Hepatocyte (in vitro differentiated cells): ENCODE measurements around the gene RAB26. TPM values are rescaled to one million over a fixed set of nuclear protein-coding genes. Genes with fewer than 3 reads are reported as not detected.

ENCODE experiments used
- DNase-seq: peaks from one replicate; pipeline ENCODE4 v3.0.0-alpha.2; 2016; ENCODE audit warnings: low spot score
- H2AFZ ChIP-seq: fragments of 200-600 bp; sonication (generic); 2 replicates; pipeline ENCODE4 v1.6.0; 2016; ENCODE audit warnings: antibody characterized with exemption, mild to moderate bottlenecking
- H3K27ac ChIP-seq: fragments of 200-600 bp; sonication (generic); 2 replicates; pipeline ENCODE4 v1.5.1; 2016; ENCODE audit warnings: mild to moderate bottlenecking
- H3K27me3 ChIP-seq: fragments of 200-600 bp; sonication (generic); 2 replicates; pipeline ENCODE4 v1.6.1; 2016
- H3K36me3 ChIP-seq: fragments of 200-600 bp; sonication (generic); replicated peaks from 2 replicates; pipeline ENCODE4 v1.5.1; 2016; ENCODE audit warnings: low read depth; ENCODE audit not compliant: insufficient read depth
- H3K4me1 ChIP-seq: fragments of 200-600 bp; sonication (generic); 2 replicates; pipeline ENCODE4 v1.5.1; 2016; ENCODE audit warnings: mild to moderate bottlenecking, moderate library complexity; ENCODE audit not compliant: insufficient read depth
- H3K4me2 ChIP-seq: fragments of 200-600 bp; sonication (generic); 2 replicates; pipeline ENCODE4 v1.6.0; 2016
- H3K4me3 ChIP-seq: fragments of 200-600 bp; sonication (generic); 2 replicates; pipeline ENCODE4 v1.5.1; 2016; ENCODE audit warnings: mild to moderate bottlenecking
- H3K79me2 ChIP-seq: fragments of 200-600 bp; sonication (generic); 2 replicates; pipeline ENCODE4 v1.6.0; 2017; ENCODE audit warnings: mild to moderate bottlenecking
- H3K9me2 ChIP-seq: fragments of 200-600 bp; sonication (generic); replicated peaks from 2 replicates; pipeline ENCODE4 v1.6.0; 2017; ENCODE audit warnings: mild to moderate bottlenecking; ENCODE audit not compliant: insufficient read depth
- H3K9me3 ChIP-seq: fragments of 200-600 bp; sonication (generic); 2 replicates; pipeline ENCODE4 v1.5.1; 2016; ENCODE audit warnings: low read depth, mild to moderate bottlenecking
- H4K20me1 ChIP-seq: fragments of 200-600 bp; sonication (generic); 2 replicates; pipeline ENCODE4 v1.6.0; 2016; ENCODE audit warnings: mild to moderate bottlenecking; ENCODE audit not compliant: insufficient read depth, poor library complexity, severe bottlenecking
- EZH2 ChIP-seq: fragments of 200-600 bp; sonication (generic); IDR thresholded peaks from 2 replicates; pipeline ENCODE4 v1.6.1; 2016; ENCODE audit warnings: antibody characterized with exemption, mild to moderate bottlenecking, borderline replicate concordance
- EZH2phosphoT487 ChIP-seq: fragments of 200-600 bp; sonication (generic); IDR thresholded peaks from one replicate; pipeline ENCODE4 v1.6.1; 2018; ENCODE audit warnings: antibody characterized with exemption, mild to moderate bottlenecking, low read depth, moderate library complexity; ENCODE audit not compliant: unreplicated experiment, severe bottlenecking
- WGBS: methylation state at CpG from one replicate; pipeline ENCODE4 v1.1.6; 2016; ENCODE audit warnings: low lambda C conversion rate; ENCODE audit errors: missing lambda C conversion rate; 5-methylcytosine and 5-hydroxymethylcytosine counted together
- polyA plus RNA-seq: library from polyadenylated mRNA; unstranded; fragments of >200 nt; fragmentation: Nextera tagmentation; extraction: Ambion mirVana; gene quantifications from 2 replicates; pipeline ENCODE4 v1.2.1, GENCODE V29; 2016
- total RNA-seq: library from RNA; depleted of rRNA; stranded (reverse); fragments of >200 nt; gene quantifications from 2 replicates; pipeline ENCODE4 v1.2.3, GENCODE V29; 2014
- TF ChIP-seq, protein P1 (sequence below): fragments of 200-600 bp; sonication (generic); IDR thresholded peaks from 2 replicates; pipeline ENCODE4 v1.5.1; 2016; ENCODE audit warnings: antibody characterized with exemption, mild to moderate bottlenecking; ENCODE audit not compliant: poor library complexity

The RAB26 gene
- total and polyA plus RNA-seq, 2 experiments from 2014 or later = 8.3 to 15.0 TPM

DNA sequence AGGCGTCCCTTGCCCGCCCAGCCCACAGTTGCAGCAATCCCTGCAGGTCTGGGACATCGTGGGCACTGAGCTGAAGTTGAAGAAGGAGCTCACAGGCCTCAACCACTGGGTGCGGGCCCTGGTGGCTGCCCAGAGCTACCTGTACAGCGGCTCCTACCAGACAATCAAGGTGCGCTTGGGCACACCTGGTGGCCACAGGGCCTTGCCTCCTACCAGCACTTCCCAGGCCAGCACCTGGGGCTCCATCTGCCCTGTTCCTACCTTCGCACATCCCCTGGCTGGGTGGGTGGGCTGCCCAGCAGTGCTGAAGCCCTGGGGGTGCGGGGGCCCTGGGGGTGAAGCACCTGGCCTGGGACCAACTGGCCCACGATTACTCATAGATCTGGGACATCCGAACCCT, 27.0 kb downstream of the RAB26 start:
- Histone ChIP-seq H3K27me3 (no peaks in the 10 kb centered on the region), H3K36me3 (no peaks in the 10 kb centered on the region), H3K4me3 (no peak overlapping the region), H3K9me2 (no peaks in the 10 kb centered on the region), H3K79me2 (no peaks in the 10 kb centered on the region), H2AFZ (no peak overlapping the region), H3K4me1 (no peaks in the 10 kb centered on the region), H4K20me1 (no peaks in the 10 kb centered on the region), H3K9me3 (no peaks in the 10 kb centered on the region), H3K4me2 (no peak overlapping the region), H3K27ac (no peak overlapping the region)
- no peak for DNase-seq
- TF ChIP-seq EZH2phosphoT487 (no peak), EZH2 (no peak)
- TF ChIP-seq, protein P1, sequence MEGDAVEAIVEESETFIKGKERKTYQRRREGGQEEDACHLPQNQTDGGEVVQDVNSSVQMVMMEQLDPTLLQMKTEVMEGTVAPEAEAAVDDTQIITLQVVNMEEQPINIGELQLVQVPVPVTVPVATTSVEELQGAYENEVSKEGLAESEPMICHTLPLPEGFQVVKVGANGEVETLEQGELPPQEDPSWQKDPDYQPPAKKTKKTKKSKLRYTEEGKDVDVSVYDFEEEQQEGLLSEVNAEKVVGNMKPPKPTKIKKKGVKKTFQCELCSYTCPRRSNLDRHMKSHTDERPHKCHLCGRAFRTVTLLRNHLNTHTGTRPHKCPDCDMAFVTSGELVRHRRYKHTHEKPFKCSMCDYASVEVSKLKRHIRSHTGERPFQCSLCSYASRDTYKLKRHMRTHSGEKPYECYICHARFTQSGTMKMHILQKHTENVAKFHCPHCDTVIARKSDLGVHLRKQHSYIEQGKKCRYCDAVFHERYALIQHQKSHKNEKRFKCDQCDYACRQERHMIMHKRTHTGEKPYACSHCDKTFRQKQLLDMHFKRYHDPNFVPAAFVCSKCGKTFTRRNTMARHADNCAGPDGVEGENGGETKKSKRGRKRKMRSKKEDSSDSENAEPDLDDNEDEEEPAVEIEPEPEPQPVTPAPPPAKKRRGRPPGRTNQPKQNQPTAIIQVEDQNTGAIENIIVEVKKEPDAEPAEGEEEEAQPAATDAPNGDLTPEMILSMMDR = no peak
- WGBS = 96% methylated on average over 8 of the region's 10 CpGs

DNA sequence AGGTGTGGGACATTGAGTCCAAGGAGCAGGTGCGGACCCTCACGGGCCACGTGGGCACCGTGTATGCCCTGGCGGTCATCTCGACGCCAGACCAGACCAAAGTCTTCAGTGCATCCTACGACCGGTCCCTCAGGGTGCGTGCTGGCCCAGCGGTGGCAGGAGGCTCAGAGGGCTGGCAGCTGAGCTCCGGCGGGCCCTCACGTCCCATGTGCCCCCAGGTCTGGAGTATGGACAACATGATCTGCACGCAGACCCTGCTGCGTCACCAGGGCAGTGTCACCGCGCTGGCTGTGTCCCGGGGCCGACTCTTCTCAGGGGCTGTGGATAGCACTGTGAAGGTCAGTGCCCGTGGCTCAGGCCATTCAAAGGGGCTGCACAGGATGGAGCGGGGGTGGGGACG, 27.6 kb downstream of the RAB26 start:
- WGBS = 97% methylated on average over 23 of the region's 23 CpGs
- no peaks in the 10 kb centered on the region for H3K4me1 ChIP-seq
- DNase-seq = no peak
- no peak overlapping the region for H3K4me2 ChIP-seq
- H3K79me2 ChIP-seq = no peaks in the 10 kb centered on the region
- no peak overlapping the region for H3K4me3 ChIP-seq
- H3K27me3 ChIP-seq = no peaks in the 10 kb centered on the region
- TF ChIP-seq EZH2phosphoT487 (no peak), EZH2 (no peak)
- TF ChIP-seq, protein P1 = no peak
- H3K36me3 ChIP-seq = no peaks in the 10 kb centered on the region
- H2AFZ ChIP-seq = no peak overlapping the region
- H3K9me3 ChIP-seq = no peaks in the 10 kb centered on the region
- no peak overlapping the region for H3K27ac ChIP-seq
- H4K20me1 ChIP-seq = no peaks in the 10 kb centered on the region
- no peaks in the 10 kb centered on the region for H3K9me2 ChIP-seq

GRCh38 chr16:2177101-2177500, 28.7 kb downstream of the RAB26 start:
- Histone ChIP-seq H3K27me3 (no peaks in the 10 kb centered on the region), H3K36me3 (no peaks in the 10 kb centered on the region), H3K4me1 (no peaks in the 10 kb centered on the region), H3K9me3 (no peaks in the 10 kb centered on the region), H3K27ac (no peak overlapping the region), H3K4me3 (no peak overlapping the region), H2AFZ (no peak overlapping the region), H3K4me2 (no peak overlapping the region), H4K20me1 (no peaks in the 10 kb centered on the region), H3K79me2 (no peaks in the 10 kb centered on the region), H3K9me2 (no peaks in the 10 kb centered on the region)
- 91% methylated on average over 18 of the region's 18 CpGs for WGBS
- no peak for DNase-seq
- TF ChIP-seq, protein P1 = no peak

DNA sequence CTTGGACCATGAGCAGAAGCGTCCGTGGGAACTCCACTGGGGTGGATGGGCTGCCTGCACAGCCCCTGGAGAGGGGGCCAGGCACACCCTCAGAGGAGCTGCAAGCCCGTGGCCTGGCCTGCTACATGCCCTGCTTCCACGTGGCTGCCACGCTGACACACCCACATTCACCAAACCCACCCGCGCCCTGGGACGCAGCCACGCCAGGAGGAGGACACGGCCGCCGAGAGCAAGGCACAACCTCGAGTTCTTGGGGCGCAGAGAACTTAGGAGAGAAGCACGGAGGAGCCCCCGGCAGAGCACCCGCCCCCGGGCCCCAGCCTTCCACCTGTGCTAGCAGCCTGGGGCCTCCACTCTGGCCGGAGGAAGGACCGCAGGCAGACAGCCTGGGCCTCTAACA, 29.1 kb downstream of the RAB26 start:
- no peak for DNase-seq
- Histone ChIP-seq H3K9me2 (no peaks in the 10 kb centered on the region), H3K27ac (no peak overlapping the region), H3K4me1 (no peaks in the 10 kb centered on the region), H3K4me2 (no peak overlapping the region), H2AFZ (no peak overlapping the region), H3K36me3 (no peaks in the 10 kb centered on the region), H3K79me2 (no peaks in the 10 kb centered on the region), H3K9me3 (no peaks in the 10 kb centered on the region), H3K27me3 (no peaks in the 10 kb centered on the region), H3K4me3 (no peak overlapping the region), H4K20me1 (no peaks in the 10 kb centered on the region)
- TF ChIP-seq EZH2phosphoT487 (no peak), EZH2 (no peak)
- TF ChIP-seq, protein P1 = no peak
- WGBS = 97% methylated on average over 18 of the region's 20 CpGs
